LNCaP clone FGC (cell line): ENCODE measurements around the gene VEGFA.

Source experiments
- DNase-seq: peaks from one replicate; pipeline ENCODE4 v3.0.0-alpha.2; 2011; ENCODE audit warnings: low read depth
- H3K4me3 ChIP-seq: 2 replicates; pipeline ENCODE4 v1.5.1; 2011; ENCODE audit warnings: mild to moderate bottlenecking, low read depth, low read length, control low read depth
- TF ChIP-seq, protein P1 (sequence below): IDR thresholded peaks from 2 replicates; pipeline ENCODE4 v1.5.1; 2012; ENCODE audit warnings: mild to moderate bottlenecking; ENCODE audit not compliant: control insufficient read depth, insufficient read depth; ENCODE audit errors: extremely low read depth

The VEGFA gene

GRCh38 chr6:43768506-43768860 lies 1.5 kb upstream of the VEGFA start:
- H3K4me3 ChIP-seq: no peak overlapping the region
- DNase-seq: no peak
- TF ChIP-seq, protein P1, sequence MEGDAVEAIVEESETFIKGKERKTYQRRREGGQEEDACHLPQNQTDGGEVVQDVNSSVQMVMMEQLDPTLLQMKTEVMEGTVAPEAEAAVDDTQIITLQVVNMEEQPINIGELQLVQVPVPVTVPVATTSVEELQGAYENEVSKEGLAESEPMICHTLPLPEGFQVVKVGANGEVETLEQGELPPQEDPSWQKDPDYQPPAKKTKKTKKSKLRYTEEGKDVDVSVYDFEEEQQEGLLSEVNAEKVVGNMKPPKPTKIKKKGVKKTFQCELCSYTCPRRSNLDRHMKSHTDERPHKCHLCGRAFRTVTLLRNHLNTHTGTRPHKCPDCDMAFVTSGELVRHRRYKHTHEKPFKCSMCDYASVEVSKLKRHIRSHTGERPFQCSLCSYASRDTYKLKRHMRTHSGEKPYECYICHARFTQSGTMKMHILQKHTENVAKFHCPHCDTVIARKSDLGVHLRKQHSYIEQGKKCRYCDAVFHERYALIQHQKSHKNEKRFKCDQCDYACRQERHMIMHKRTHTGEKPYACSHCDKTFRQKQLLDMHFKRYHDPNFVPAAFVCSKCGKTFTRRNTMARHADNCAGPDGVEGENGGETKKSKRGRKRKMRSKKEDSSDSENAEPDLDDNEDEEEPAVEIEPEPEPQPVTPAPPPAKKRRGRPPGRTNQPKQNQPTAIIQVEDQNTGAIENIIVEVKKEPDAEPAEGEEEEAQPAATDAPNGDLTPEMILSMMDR: no peak

DNA sequence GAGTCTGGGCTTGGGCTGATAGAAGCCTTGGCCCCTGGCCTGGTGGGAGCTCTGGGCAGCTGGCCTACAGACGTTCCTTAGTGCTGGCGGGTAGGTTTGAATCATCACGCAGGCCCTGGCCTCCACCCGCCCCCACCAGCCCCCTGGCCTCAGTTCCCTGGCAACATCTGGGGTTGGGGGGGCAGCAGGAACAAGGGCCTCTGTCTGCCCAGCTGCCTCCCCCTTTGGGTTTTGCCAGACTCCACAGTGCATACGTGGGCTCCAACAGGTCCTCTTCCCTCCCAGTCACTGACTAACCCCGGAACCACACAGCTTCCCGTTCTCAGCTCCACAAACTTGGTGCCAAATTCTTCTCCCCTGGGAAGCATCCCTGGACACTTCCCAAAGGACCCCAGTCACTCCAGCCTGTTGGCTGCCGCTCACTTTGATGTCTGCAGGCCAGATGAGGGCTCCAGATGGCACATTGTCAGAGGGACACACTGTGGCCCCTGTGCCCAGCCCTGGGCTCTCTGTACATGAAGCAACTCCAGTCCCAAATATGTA lies 957 bp upstream of the VEGFA start:
- TF ChIP-seq, protein P1: no peak
- no peak overlapping the region; the same call in 1 of the 2 replicates for H3K4me3 ChIP-seq
- DNase-seq: no peak

- DNase-seq: no peak
- TF ChIP-seq, protein P1: no peak
- H3K4me3 ChIP-seq: peak overlapping the region; percentile 95
These were observed 580 bp downstream of the VEGFA start for GRCh38 chr6:43770372-43771209.

- H3K4me3 ChIP-seq: peak overlapping the region; percentile 95
- DNase-seq: no peak
- TF ChIP-seq, protein P1: 0 out of 2 replicates have a peak, but pooled peaks have one; percentile 10
These were observed 1.3 kb downstream of the VEGFA start for GRCh38 chr6:43771210-43771857.

GRCh38 chr6:43771858-43772680 lies 2.1 kb downstream of the VEGFA start:
- no peak for DNase-seq
- peak overlapping the region; percentile 95 for H3K4me3 ChIP-seq

DNA sequence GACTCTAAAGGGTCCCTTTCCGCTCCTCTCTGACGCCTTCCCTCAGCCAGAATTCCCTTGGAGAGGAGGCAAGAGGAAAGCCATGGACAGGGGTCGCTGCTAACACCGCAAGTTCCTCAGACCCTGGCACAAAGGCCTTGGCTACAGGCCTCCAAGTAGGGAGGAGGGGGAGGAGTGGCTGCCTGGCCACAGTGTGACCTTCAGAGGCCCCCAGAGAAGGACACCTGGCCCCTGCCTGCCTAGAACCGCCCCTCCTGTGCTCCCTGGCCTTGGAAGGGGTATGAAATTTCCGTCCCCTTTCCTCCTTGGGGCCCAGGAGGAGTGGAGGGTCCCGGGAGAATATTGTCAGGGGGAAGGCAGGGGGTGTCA lies 2.7 kb downstream of the VEGFA start:
- DNase-seq: no peak
- peak overlapping the region; percentile 95 for H3K4me3 ChIP-seq
- TF ChIP-seq, protein P1: peak; percentile 28

More at GRCh38 chr6:43771858-43772680, 2.1 kb downstream of the VEGFA start:
- TF ChIP-seq, protein P1: no peak
